ENCODE results near the gene RAD51. TPM values are rescaled to one million over a fixed set of nuclear protein-coding genes. Genes with fewer than 3 reads are reported as not detected.
A peak's percentile ranks its signal among the peaks of the same experiment; 100 is the strongest.

RAD51 gene
- total RNA-seq, 1 experiment from 2014 or later: 20.9 TPM

DNA sequence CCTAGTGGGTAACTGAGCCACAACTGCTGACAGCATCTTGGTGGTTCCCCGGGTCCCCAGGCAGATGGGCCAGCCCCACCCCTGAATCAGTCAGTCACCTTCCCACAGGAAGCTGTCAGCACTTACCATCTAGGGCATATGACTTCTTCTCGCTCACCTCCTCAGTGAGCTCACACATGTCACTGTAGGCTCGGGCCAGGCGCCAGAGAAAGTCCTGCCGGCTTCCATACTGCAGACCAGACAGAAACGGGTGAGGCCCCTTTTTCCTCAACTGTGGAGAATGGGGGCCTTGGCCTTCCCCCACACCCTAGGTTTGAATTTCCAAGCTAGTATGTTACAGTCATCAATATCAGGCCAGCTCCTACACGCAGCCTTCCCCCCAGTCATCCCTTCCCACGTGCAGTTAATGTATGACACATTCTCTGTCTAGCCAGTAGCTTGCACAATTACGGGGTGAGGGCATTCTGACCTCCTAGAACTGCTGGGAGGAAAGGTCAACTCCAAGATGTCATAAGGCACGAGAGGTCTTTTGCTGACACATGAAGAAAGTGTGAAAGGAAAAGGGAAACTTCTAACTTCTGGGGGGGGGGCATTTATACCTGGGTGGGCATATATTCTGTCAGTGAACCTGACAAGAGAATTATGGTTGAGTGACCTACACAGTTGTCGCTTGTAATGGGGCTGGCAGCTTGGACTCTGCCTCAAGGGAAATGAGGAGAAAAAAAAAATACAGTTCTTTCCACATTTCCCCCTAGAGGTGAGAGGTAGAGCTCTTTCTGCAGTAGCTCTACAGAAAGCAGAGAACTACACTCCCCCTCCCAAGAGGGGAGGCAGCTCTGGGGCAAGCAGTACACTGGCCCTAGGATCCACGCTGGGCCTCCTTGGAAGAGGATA lies 49.2 kb downstream of the RAD51 start:
- H3K36me3 ChIP-seq (ENCODE audit: control insufficient read depth in 1 of 2, insufficient read depth in 2 of 2, low read length in 2 of 2): peaks cover 13 to 21% of the 10 kb centered on the region in 2 experiments; a peak in 3 of 4 replicates
- H3K27ac ChIP-seq (ENCODE audit: low read depth, low read length): no peak overlapping the region

More for the DNA sequence above, 49.2 kb downstream of the RAD51 start:
- Histone ChIP-seq H3K79me2 (ENCODE audit: insufficient read depth, low read length) (no peaks in the 10 kb centered on the region), H3K9me2 (ENCODE audit: insufficient read depth) (no peaks in the 10 kb centered on the region), H3K9me3 (ENCODE audit: control insufficient read depth in 1 of 2, insufficient read depth in 1 of 2, low read depth in 1 of 2, low read length in 2 of 2) (no peaks in the 10 kb centered on the region), H3K9ac (ENCODE audit: low read length) (no peak overlapping the region), H3K4me3 (replicated peaks in 1 of 2; ENCODE audit: low read depth in 1 of 2, low read length in 2 of 2) (no peak overlapping the region), H2AFZ (ENCODE audit: low read depth, low read length, poor library complexity, severe bottlenecking) (no peak overlapping the region), H4K20me1 (ENCODE audit: insufficient read depth) (no peaks in the 10 kb centered on the region), H3K27me3 (ENCODE audit: insufficient read depth, low read length) (no peaks in the 10 kb centered on the region), H3K4me1 (ENCODE audit: control insufficient read depth in 1 of 2, insufficient read depth in 2 of 2, low read length in 2 of 2) (no peaks in the 10 kb centered on the region), H3K4me2 (ENCODE audit: low read length) (no peak overlapping the region)
- no TSS peak for BruUV-seq (replicated peaks)
- ATAC-seq (peak; percentile 58; the same call in 1 of the 2 replicates), DNase-seq (ENCODE audit: low read depth, low spot score) (no peak)
- CTCF ChIA-PET: interaction anchor here (1.0 to 1.6 kb wide), 4 partner anchors 13 to 150 kb away, joined by 3 to 6 read pairs (median 3); partner anchors contain the start of genes DNAJC17, VPS18 and ZFYVE19
- RAD21 ChIA-PET (ENCODE audit: low non-redundant PET in 1 of 2, low total read pairs in 2 of 2, uncharacterized antibody in 2 of 2, unreplicated experiment in 2 of 2): interaction anchor here in 1 of 2 experiments (0.7 kb wide), 1 partner anchor 19 kb away, joined by 3 read pairs; no protein-coding TSS in a partner anchor
- intact Hi-C loops (cut with micrococcal nuclease): no loop called here
- TF ChIP-seq CEBPB (IDR thresholded peaks at IDR 0.05; ENCODE audit: low read depth): no peak
- TF ChIP-seq, protein P1, sequence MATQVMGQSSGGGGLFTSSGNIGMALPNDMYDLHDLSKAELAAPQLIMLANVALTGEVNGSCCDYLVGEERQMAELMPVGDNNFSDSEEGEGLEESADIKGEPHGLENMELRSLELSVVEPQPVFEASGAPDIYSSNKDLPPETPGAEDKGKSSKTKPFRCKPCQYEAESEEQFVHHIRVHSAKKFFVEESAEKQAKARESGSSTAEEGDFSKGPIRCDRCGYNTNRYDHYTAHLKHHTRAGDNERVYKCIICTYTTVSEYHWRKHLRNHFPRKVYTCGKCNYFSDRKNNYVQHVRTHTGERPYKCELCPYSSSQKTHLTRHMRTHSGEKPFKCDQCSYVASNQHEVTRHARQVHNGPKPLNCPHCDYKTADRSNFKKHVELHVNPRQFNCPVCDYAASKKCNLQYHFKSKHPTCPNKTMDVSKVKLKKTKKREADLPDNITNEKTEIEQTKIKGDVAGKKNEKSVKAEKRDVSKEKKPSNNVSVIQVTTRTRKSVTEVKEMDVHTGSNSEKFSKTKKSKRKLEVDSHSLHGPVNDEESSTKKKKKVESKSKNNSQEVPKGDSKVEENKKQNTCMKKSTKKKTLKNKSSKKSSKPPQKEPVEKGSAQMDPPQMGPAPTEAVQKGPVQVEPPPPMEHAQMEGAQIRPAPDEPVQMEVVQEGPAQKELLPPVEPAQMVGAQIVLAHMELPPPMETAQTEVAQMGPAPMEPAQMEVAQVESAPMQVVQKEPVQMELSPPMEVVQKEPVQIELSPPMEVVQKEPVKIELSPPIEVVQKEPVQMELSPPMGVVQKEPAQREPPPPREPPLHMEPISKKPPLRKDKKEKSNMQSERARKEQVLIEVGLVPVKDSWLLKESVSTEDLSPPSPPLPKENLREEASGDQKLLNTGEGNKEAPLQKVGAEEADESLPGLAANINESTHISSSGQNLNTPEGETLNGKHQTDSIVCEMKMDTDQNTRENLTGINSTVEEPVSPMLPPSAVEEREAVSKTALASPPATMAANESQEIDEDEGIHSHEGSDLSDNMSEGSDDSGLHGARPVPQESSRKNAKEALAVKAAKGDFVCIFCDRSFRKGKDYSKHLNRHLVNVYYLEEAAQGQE (IDR thresholded peaks at IDR 0.05; ENCODE audit: low read depth): no peak
- no peak for TF ChIP-seq ZFX (IDR thresholded peaks at IDR 0.05)
- peak in 2 of 3 experiments; percentile 3 to 15; a peak in 1 of 6 replicates for TF ChIP-seq CTCF (IDR thresholded peaks at IDR 0.05 in 2 of 3, conservative IDR thresholded peaks at IDR 0.05 in 1 of 3; ENCODE audit: borderline replicate concordance in 1 of 3, insufficient read depth in 1 of 3, low read depth in 2 of 3, low read length in 2 of 3)
- POLR2A ChIA-PET: no interaction called here

Measured in HCT116 (cell line).